Upper lobe of left lung (tissue), 6 donors: ENCODE measurements around the gene BDKRB1. TPM values are rescaled to one million over a fixed set of nuclear protein-coding genes. Genes with fewer than 3 reads are reported as not detected.
A peak's percentile ranks its signal among the peaks of the same experiment; 100 is the strongest.

Experiments
- ATAC-seq, 2 donors: fragments of 200-7000 bp; cut with Tn5 transposase; one replicate each; pipeline ENCODE4 v1.9.1; 2022; ENCODE audit warnings: mild to moderate bottlenecking in 2 of 2, moderate library complexity in 2 of 2; ENCODE audit not compliant: low FRiP score in 2 of 2
- DNase-seq, 2 donors: peaks; one replicate each; pipeline ENCODE4 v3.0.0-alpha.2; 2019 to 2020
- H3K27ac ChIP-seq, 4 donors: fragments of 200-600 bp; sonication (generic); one replicate each; pipeline ENCODE4 v1.5.1; 2016 to 2019
- H3K27me3 ChIP-seq, 4 donors: fragments of 200-600 bp; sonication (generic); one replicate each; pipeline ENCODE4 v1.5.1; 2017 to 2019
- H3K36me3 ChIP-seq, 4 donors: fragments of 200-600 bp; sonication (generic); one replicate each; pipeline ENCODE4 v1.5.1; 2016 to 2019
- H3K4me1 ChIP-seq, 4 donors: fragments of 200-600 bp; sonication (generic); one replicate each; pipeline ENCODE4 v1.5.1; 2018 to 2019
- H3K4me3 ChIP-seq, 4 donors: fragments of 200-600 bp; sonication (generic); one replicate each; pipeline ENCODE4 v1.5.1; 2017 to 2019; ENCODE audit warnings: mild to moderate bottlenecking in 2 of 4, moderate library complexity in 1 of 4
- H3K9me3 ChIP-seq, 4 donors: fragments of 200-600 bp; sonication (generic); one replicate each; pipeline ENCODE4 v1.5.1; 2018 to 2019
- CTCF ChIP-seq, 6 experiments: fragments of 450-650 bp in 4 of 6; fragments of 200-600 bp in 2 of 6; sonication (generic) in 2 of 6; IDR thresholded peaks; one replicate each; pipeline ENCODE4 v1.5.1; 2016 to 2019; ENCODE audit warnings: antibody characterized with exemption in 6 of 6
- EP300 ChIP-seq, 4 donors: sonication (generic); formaldehyde crosslinking; IDR thresholded peaks; one replicate each; pipeline ENCODE4 v1.5.1; 2017; ENCODE audit warnings: antibody characterized with exemption in 4 of 4, control low read depth in 2 of 4
- POLR2A ChIP-seq, 4 donors: fragments of 450-650 bp; IDR thresholded peaks; one replicate each; pipeline ENCODE4 v1.5.1; 2016 to 2017; ENCODE audit warnings: antibody characterized with exemption in 4 of 4, mild to moderate bottlenecking in 2 of 4
- POLR2AphosphoS5 ChIP-seq, 2 donors: sonication (generic); formaldehyde crosslinking; IDR thresholded peaks; one replicate each; pipeline ENCODE4 v1.5.1; 2017; ENCODE audit warnings: antibody characterized with exemption in 2 of 2
- WGBS, 2 donors: methylation state at CpG; one replicate each; pipeline ENCODE4 v1.1.5; 2017 to 2018; 5-methylcytosine and 5-hydroxymethylcytosine counted together
- total RNA-seq, 6 donors: library from RNA; depleted of rRNA in 4 of 6; stranded (reverse); fragments of >200 nt in 4 of 6; gene quantifications; one replicate each; pipeline versions ENCODE4 v1.1.0 to v1.2.1, GENCODE V29; 2016 to 2021
- donor health status: DM: no; HTN: no; CAD: no; lungs with moderate emphysema.
- donor health status: DM: no; HTN: yes; CAD: no; lungs with severe emphysema.

Gene BDKRB1
- total RNA-seq, 6 donors from 2014 or later: 0.24 to 0.46 (median 0.31) TPM; not detected in 3

GRCh38 chr14:96235426-96235825 lies 20.6 kb upstream of the BDKRB1 start:
- 73 to 79% methylated on average over 4 of the region's 4 CpGs for WGBS, 2 donors
- no peak for TF ChIP-seq EP300 (IDR thresholded peaks at IDR 0.05)
- no peak for TF ChIP-seq POLR2AphosphoS5 (IDR thresholded peaks at IDR 0.05)
- TF ChIP-seq POLR2A (IDR thresholded peaks at IDR 0.05): no peak
- TF ChIP-seq CTCF (IDR thresholded peaks at IDR 0.05): no peak
- H3K27me3 ChIP-seq: no peaks in the 10 kb centered on the region
- no peak overlapping the region for H3K27ac ChIP-seq
- no peaks in the 10 kb centered on the region for H3K9me3 ChIP-seq
- DNase-seq (no peak), ATAC-seq (no peak)
- no peak overlapping the region for H3K4me3 ChIP-seq
- H3K4me1 ChIP-seq: peaks cover 0 to 4% (median 0%) of the 10 kb centered on the region in 4 donors
- H3K36me3 ChIP-seq: no peaks in the 10 kb centered on the region

DNA sequence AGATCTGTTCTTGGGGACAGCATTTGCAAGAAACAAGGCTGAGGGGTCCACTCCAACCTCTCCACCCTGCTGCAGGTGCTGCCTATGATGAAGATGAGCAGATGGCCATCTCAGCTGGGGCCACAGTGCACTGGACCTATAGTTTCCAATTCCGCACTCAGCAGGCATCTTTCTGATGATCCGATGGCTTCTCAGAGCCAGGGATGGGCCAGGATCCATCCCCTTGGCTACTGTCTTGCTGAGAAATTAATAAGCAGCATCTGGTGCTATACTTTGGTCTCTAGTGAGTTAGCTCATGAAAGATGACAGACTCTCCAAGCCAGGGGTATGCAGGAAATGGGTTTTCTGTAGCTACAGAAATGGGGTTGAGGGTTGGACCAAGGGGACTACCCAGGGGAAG lies 18.4 kb upstream of the BDKRB1 start:
- 93% methylated on average over 2 of the region's 2 CpGs; no CpG with 5 or more reads in 1 of the 2 donors for WGBS, 2 donors
- no peaks in the 10 kb centered on the region for H3K27me3 ChIP-seq
- no peak overlapping the region for H3K4me3 ChIP-seq
- peaks cover 0 to 4% (median 0%) of the 10 kb centered on the region in 4 donors for H3K4me1 ChIP-seq
- no peak for DNase-seq
- H3K36me3 ChIP-seq: no peaks in the 10 kb centered on the region
- no peak overlapping the region for H3K27ac ChIP-seq
- ATAC-seq: no peak
- TF ChIP-seq POLR2AphosphoS5 (IDR thresholded peaks at IDR 0.05): no peak
- no peak for TF ChIP-seq CTCF (IDR thresholded peaks at IDR 0.05)
- TF ChIP-seq POLR2A (IDR thresholded peaks at IDR 0.05): no peak
- no peak for TF ChIP-seq EP300 (IDR thresholded peaks at IDR 0.05)
- no peaks in the 10 kb centered on the region for H3K9me3 ChIP-seq

- 81 to 87% methylated on average over 6 to 7 of the region's 7 CpGs for WGBS, 2 donors
- ATAC-seq (no peak), DNase-seq (no peak)
- TF ChIP-seq POLR2AphosphoS5 (IDR thresholded peaks at IDR 0.05): no peak
- no peak for TF ChIP-seq POLR2A (IDR thresholded peaks at IDR 0.05)
- no peak for TF ChIP-seq CTCF (IDR thresholded peaks at IDR 0.05)
- no peak for TF ChIP-seq EP300 (IDR thresholded peaks at IDR 0.05)
- H3K27ac ChIP-seq: no peak overlapping the region
- no peaks in the 10 kb centered on the region for H3K36me3 ChIP-seq
- no peaks in the 10 kb centered on the region for H3K9me3 ChIP-seq
- no peaks in the 10 kb centered on the region for H3K27me3 ChIP-seq
- peaks cover 0 to 4% (median 0%) of the 10 kb centered on the region in 4 donors for H3K4me1 ChIP-seq
- no peak overlapping the region for H3K4me3 ChIP-seq
These were observed 17.2 kb upstream of the BDKRB1 start for GRCh38 chr14:96238676-96239265.

DNA sequence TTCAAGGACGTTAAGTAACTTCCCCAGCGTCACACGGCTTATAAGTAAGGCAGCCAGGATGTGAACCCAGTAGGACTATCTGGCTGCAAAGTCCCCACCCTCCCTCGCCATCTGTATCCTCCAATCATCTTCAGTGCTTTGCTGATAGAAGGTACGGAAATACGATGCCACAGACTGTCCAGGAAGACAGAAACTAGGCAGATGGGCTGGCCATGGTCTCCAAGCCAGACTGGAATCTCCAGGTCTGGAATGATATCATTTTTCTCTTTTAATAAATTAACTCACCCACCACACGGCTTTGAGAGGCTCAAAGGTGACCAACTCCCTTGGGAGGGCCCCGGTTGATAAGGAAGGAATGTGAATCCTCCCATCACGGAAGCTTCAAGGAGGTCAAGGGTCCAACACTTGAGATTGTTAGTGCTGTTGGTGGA lies 16.3 kb upstream of the BDKRB1 start:
- 55 to 66% methylated on average over 9 of the region's 9 CpGs for WGBS, 2 donors
- TF ChIP-seq EP300 (IDR thresholded peaks at IDR 0.05) (peak in 1 of 4 donors; percentile 4), CTCF (IDR thresholded peaks at IDR 0.05) (no peak)
- no peak overlapping the region for H3K4me3 ChIP-seq
- no peaks in the 10 kb centered on the region for H3K9me3 ChIP-seq
- no peaks in the 10 kb centered on the region for H3K27me3 ChIP-seq
- ATAC-seq: no peak
- no peak for DNase-seq
- H3K27ac ChIP-seq: no peak overlapping the region
- H3K4me1 ChIP-seq: peaks cover 0 to 4% (median 0%) of the 10 kb centered on the region in 4 donors
- H3K36me3 ChIP-seq: no peaks in the 10 kb centered on the region

- Histone ChIP-seq H3K27me3 (no peaks in the 10 kb centered on the region), H3K36me3 (no peaks in the 10 kb centered on the region), H3K9me3 (no peaks in the 10 kb centered on the region), H3K27ac (no peak overlapping the region), H3K4me1 (peaks cover 0 to 4% (median 0%) of the 10 kb centered on the region in 4 donors), H3K4me3 (no peak overlapping the region)
- 97% methylated on average over 11 to 18 of the region's 18 CpGs for WGBS, 2 donors
- ATAC-seq: no peak
- no peak for TF ChIP-seq POLR2A (IDR thresholded peaks at IDR 0.05)
- no peak for TF ChIP-seq EP300 (IDR thresholded peaks at IDR 0.05)
- no peak for TF ChIP-seq CTCF (IDR thresholded peaks at IDR 0.05)
- no peak for TF ChIP-seq POLR2AphosphoS5 (IDR thresholded peaks at IDR 0.05)
- DNase-seq: peak in 1 of 2 donors; percentile 57
These were observed 15.4 kb upstream of the BDKRB1 start for GRCh38 chr14:96240641-96241040.
